GM12873 (cell line): ENCODE measurements around the gene CGA.

Source experiments
- CTCF ChIP-seq: IDR thresholded peaks from 2 replicates; pipeline ENCODE4 v1.5.1; 2012; ENCODE audit warnings: low read depth, mild to moderate bottlenecking, moderate library complexity, low read length, control low read depth; ENCODE audit not compliant: insufficient read depth; ENCODE audit errors: missing control alignments

The CGA gene

GRCh38 chr6:87049779-87050178 lies 45.1 kb downstream of the CGA start:
- TF ChIP-seq CTCF, result no peak

- no peak for TF ChIP-seq CTCF
Measured at GRCh38 chr6:87045521-87046075, 49.3 kb downstream of the CGA start.

GRCh38 chr6:87040729-87041128 lies 54.2 kb downstream of the CGA start:
- TF ChIP-seq CTCF, result no peak
